Measurements from ENCODE around the gene MRLN.
"Not testable (repeated sequence)": the region's sequence is repeated elsewhere in the genome, so short reads cannot be mapped to it uniquely, and the experiment has no call there.

Gene MRLN

GRCh38 chr10:59753267-59753666, at the start of gene MRLN:
Gene MRLN, minus strand, starts transcription at chr10:59753455.
- no peak for DNase-seq

GRCh38 chr10:59801171-59801570, 47.9 kb upstream of the MRLN start:
- DNase-seq, result no peak

GRCh38 chr10:59799421-59799820, 46.2 kb upstream of the MRLN start:
- DNase-seq, result no peak

DNA sequence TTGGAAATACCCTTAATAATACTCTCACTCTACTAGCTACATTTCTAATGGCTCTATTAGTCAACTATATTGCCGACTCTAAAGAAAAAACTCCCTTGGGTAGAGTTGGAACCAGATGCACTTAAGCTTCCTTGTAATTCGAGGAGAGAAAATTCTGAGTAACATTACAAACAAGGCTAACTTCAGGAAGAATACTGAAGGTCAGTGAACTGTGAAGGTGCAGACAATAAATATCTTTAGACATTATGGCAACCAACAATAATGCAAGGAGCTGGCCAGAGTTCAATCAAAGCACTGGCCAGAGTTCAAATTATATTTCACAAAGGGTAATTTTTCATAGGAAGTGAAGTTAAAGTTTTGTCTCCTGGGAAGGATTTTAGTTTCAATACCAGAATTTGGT, 40.7 kb upstream of the MRLN start:
- DNase-seq, result no peak

- no peak for DNase-seq
Observed at GRCh38 chr10:59792812-59793211, 39.6 kb upstream of the MRLN start.

- no peak for DNase-seq
Observed at GRCh38 chr10:59791601-59792000, 38.3 kb upstream of the MRLN start.

- not testable (repeated sequence) for DNase-seq
Observed at GRCh38 chr10:59790080-59790479, 36.8 kb upstream of the MRLN start.

DNA sequence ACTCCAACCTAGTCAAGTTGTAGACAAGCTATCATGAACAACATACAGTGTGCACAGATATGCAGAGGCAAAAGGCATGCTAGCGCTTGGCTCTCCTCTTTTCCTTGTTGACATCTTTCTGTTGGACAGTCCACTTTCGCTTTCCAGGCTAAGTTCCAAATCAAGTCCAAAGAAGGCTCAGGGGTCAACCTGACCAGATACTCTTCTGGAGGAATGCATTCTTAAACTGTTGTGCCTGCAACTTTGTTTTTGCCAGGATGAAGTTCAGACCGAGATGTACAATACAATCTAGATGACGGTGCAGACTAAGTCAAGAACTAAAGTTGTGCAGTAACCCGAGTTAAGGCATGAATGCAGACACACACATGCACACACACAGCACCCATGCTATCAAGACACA, 35.7 kb upstream of the MRLN start:
- not testable (repeated sequence) for DNase-seq

DNA sequence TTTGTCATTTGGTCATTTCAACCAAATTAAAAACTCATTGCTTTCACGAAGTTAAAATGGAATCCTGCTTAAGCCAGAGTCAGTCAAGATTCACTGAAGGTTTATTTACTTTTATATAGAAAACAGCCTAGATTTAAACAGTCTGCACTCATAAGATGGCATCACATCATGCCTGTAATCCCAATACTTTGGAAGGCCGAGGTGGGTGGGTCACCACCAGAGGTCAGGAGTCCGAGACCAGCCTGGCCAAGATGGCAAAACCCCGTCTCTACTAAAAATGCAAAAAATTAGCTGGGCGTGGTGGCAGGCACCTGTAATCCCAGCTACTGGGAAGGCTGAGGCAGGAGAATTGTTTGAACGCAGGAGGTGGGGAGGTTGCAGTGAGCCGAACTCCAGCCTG, 33.8 kb upstream of the MRLN start:
- not testable (repeated sequence) for DNase-seq

DNA sequence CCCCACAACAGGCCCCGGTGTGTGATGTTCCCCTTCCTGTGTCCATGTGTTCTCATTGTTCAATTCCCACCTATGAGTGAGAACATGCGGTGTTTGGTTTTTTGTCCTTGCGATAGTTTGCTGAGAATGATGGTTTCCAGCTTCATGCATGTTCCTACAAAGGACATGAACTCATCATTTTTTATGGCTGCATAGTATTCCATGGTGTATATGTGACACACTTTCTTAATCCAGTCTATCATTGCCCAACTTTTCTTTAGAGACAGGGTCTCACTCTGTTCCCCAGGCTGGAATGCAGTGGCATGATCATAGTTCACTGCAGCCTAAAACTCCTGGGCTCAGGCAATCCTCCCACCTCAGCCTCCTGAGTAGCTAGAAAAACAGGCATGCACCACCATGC, 32.2 kb upstream of the MRLN start:
- not testable (repeated sequence) for DNase-seq

DNA sequence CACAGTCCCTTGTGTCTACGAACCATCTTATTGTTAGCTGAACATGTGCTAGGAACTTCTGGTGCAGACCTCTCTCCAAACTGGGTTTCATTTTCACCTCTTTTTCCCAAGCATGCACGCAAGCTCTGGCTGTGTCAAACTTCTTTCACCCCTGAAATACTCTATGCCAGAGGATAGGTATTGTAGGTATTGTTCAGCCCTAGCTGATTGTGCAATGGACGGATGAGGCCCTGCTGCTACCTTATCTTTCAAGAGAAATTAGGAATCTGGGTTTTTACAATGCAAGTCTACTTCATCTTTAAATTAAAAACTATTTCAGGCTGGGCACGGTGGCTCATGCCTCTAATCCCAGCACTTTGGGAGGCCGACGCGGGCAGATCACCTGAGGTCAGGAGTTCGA, 28.3 kb upstream of the MRLN start:
- DNase-seq, result no peak

GRCh38 chr10:59779756-59780533, 26.7 kb upstream of the MRLN start:
- no peak for DNase-seq

- DNase-seq, result no peak
Observed at GRCh38 chr10:59774451-59774850, 21.2 kb upstream of the MRLN start.

DNA sequence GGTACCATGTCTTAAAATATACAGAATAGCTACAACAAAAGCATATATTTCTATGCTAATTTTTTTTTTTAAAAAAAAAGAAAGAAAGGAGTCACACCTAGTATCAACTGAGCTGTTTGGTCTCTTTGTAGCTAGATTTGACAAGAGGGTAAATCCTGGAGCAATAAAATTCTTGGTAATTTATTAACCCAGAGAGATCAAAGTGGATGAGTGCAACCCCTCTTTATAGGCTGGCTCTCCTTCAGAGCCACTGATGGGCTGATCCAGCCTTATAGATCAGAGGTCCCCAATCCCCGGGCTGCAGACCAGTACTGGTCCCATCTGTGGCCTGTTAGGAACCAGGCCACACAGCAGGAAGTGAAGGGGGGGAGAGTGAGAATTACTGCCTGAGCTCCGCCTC, 19.8 kb upstream of the MRLN start:
- no peak for DNase-seq

- no peak for DNase-seq
Observed at GRCh38 chr10:59771162-59771807, 18.0 kb upstream of the MRLN start.

DNA sequence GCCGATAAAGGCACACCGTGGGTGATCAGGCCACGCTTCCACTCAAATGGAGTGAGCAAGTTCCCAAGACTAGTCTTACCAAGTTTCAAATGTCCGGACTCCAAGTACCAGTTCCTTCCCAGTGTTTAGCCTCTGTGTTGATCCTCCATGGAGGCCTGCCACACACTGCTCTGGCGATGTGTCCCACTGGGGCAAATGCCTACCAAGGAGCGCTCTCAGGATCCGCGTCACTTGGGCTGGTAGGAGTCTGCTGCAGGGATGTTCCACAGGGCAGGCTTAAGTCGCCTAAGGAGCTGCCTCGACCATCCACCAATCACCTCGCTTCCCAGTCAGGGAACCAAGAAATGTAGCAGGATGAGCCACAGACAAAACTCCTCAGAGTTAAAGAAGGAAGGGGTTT, 17.4 kb upstream of the MRLN start:
- no peak for DNase-seq

GRCh38 chr10:59762505-59762904, 9.2 kb upstream of the MRLN start:
- no peak for DNase-seq

DNA sequence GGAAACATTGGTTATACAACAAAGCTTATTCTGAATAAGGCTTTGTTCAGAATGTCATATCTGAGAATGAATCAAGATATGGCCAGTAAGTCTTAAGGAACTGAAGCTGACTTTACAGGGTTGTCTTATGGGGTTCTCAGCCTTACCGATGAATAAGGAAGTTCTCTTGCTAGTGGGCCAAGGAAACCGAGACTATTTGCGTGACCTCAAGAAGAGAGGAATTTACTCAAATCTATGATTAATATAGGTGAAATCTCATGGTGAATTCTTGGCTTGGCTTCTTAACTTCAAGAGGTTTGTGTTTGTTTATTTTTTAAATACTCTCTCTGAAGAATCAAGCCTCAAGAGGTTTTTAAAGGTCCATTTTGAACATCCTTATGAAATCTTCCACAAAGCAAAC, 4.7 kb upstream of the MRLN start:
- no peak for DNase-seq

DNA sequence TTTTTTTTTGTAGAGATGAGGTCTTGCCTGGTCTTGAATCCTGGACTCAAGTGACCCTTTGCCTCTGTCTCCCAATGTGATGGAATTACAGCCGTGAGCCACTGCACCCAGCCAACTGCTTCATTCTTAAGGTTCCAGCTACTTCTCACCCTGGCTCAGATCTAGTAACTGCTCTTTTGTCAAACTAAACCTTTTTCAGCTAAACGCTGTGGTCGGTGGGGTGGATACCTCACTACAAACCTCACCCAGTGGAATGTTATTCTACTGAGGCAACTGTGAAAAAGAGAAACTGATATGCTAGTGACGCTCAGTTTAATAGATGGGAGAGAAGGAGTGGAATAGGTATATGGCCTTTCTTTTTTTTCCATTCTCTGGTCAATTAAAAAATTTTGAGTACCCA, 1.7 kb upstream of the MRLN start:
- DNase-seq, result no peak

DNA sequence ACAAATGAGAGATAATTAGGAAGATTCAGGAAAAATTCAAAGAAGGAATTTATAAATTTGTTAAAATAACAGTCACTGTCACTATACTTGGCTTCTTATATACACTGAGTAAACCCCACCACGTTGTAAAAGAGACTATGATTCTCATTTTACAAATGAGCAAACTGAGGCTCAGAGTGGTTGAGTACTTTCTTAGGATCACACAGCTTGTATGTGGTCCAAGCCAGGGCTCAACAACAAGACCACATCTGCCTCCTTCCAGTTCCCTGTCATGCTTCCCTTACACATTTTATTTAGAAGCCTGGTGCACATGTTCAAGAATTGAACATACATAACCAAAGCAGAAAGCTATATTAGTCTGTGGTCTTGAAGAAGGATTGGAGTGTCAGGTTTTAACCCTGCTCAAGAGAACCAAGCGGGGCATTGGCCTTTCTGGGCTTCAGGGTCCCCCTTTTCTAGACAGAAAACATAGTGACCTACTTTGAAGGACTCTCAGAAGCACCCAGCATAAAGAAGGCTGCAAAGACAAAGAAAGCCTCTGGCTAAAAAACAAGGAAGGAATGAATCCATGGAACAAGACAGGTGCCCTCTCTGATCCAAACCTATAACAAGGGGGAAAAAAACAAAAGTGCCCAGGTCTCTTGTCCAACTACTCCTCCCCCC, 846 bp downstream of the MRLN start:
- DNase-seq, result no peak

- DNase-seq, result no peak
Observed at GRCh38 chr10:59750155-59750945, 2.9 kb downstream of the MRLN start.

- DNase-seq, result no peak
Observed at GRCh38 chr10:59748834-59749233, 4.4 kb downstream of the MRLN start.

- DNase-seq, result no peak
Observed at GRCh38 chr10:59745163-59745650, 8.0 kb downstream of the MRLN start.

Measured in stimulated activated CD4-positive, alpha-beta T cell treated with anti-CD3 and anti-CD28 coated beads, Interleukin-1b, Interleukin-23, amount 100 ng/mL, for 48 hours (primary cell).